COLO668 (cell line): Measurements from ENCODE around the gene KCNH2.

Experiments used
- DNase-seq: peaks from one replicate; lab custom pipeline; 2025; ENCODE audit not compliant: unreplicated experiment; lab: John Stamatoyannopoulos, UW

Gene KCNH2

DNA sequence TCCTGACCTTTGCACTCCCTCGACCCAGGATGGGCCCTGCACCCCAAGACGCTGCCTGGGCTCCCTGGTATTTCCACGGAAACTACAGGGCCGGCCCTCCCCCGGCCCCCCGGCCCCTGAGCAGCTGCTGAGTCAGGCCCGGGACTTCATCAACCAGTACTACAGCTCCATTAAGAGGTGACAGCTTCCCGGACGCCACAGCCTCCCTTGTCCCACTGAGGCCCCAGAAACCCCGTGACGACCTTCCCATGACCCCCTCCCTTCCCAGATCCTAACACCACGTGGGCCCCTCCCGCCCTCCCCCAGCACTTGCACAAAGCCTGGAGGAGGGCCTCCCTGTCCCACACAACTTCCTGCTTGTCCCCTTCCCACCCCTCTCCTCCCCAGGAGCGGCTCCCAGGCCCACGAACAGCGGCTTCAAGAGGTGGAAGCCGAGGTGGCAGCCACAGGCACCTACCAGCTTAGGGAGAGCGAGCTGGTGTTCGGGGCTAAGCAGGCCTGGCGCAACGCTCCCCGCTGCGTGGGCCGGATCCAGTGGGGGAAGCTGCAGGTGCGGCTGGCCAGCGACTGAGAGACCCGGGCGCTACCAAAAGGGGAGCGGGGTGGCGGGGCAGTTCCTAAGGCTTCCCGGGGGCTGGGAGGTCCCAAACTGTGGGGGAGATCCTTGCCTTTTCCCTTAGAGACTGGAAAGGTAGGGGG is 18.4 kb upstream of the KCNH2 start:
- DNase-seq = no peak

DNA sequence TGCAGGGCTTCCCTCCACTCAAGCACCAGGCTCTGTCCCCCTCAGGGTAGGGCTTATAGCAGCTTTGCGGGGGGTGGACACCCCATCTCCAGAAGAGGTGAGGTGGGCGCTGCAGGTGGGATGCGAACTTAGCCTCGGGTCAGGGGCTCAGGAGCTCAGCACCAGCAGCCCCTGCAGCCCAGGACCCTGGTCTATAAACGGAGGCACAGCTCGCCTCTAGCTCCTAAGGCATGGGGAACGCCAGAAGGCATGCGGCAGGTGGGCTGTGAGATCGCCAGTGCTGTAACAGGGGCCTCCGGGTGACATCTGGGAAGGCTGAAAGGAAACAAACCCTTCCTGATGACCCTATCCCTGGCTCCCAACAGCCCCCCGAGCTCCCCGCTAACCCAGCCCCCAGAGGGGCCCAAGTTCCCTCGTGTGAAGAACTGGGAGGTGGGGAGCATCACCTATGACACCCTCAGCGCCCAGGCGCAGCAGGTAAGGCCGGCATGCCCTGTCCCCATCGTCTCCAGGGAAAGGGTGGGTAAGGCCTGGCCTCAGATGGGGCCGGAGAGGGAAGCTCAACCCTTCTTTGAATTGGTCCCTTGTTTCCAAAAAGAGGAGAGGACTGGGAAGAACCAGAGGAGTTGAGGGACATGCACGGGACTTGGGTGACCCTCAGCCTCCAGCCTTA is 16.9 kb upstream of the KCNH2 start:
- no peak for DNase-seq

DNA sequence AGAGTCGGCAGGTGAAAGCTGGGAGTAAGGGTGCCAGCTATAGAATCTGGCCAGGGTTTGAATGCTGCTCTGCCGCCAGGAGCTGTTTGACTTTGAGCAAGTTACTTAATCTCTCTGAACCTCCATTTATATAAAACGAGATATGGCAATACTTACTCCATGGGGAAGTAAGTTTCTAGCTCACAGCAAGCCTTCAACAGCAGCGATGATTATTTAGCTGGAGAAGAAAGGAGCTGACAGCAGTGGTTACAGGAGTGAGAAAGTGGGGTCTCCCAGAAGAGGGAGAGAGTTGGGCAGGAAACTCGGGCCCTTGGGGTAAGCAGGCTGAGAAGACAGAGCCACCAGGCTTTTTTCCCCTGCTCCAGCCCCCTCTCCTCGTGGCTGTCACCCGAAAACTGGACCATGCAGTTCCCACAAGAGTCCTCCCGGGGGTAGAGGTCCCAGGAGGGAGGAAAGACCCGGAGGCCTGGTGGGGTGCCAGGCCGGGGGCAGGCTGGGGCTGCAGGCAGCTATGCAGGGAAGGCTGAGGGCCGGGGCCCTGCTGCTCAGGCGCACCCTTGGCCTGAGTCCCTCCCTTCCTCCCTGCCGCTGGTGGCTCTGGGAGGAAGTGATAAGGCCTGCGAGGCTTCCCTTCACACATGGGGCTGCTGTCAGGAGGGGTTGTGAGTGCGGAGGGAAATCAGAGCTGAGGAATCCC is 16.2 kb upstream of the KCNH2 start:
- DNase-seq = no peak

DNA sequence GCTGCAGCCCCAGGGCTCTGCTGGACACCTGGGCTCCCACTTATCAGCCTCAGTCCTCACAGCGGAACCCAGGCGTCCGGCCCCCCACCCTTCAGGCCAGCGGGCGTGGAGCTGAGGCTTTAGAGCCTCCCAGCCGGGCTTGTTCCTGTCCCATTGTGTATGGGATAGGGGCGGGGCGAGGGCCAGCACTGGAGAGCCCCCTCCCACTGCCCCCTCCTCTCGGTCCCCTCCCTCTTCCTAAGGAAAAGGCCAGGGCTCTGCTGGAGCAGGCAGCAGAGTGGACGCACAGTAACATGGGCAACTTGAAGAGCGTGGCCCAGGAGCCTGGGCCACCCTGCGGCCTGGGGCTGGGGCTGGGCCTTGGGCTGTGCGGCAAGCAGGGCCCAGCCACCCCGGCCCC is 15.4 kb upstream of the KCNH2 start:
- DNase-seq = no peak

DNA sequence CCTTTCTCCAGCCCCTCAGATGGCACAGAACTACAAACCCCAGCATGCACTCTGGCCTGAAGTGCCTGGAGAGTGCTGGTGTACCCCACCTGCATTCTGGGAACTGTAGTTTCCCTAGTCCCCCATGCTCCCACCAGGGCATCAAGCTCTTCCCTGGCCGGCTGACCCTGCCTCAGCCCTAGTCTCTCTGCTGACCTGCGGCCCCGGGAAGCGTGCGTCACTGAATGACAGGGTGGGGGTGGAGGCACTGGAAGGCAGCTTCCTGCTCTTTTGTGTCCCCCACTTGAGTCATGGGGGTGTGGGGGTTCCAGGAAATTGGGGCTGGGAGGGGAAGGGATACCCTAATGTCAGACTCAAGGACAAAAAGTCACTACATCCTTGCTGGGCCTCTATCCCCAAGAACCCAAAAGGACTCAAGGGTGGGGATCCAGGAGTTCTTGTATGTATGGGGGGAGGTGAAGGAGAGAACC is 14.7 kb upstream of the KCNH2 start:
- peak; percentile 35 for DNase-seq

DNA sequence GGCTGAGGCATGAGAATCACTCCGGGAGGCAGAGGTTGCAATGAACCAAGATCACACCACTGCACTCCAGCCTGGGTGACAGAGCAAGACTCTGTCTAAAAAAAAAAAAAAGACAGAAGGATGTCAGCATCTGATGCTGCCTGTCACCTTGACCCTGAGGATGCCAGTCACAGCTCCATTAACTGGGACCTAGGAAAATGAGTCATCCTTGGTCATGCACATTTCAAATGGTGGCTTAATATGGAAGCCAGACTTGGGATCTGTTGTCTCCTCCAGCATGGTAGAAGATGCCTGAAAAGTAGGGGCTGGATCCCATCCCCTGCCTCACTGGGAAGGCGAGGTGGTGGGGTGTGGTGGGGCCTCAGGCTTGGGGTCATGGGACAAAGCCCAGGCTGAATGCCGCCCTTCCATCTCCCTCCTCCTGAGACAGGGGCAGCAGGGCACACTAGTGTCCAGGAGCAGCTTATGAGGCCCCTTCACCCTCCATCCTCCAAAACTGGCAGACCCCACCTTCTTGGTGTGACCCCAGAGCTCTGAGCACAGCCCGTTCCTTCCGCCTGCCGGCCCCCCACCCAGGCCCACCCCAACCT is 14.0 kb upstream of the KCNH2 start:
- no peak for DNase-seq

DNA sequence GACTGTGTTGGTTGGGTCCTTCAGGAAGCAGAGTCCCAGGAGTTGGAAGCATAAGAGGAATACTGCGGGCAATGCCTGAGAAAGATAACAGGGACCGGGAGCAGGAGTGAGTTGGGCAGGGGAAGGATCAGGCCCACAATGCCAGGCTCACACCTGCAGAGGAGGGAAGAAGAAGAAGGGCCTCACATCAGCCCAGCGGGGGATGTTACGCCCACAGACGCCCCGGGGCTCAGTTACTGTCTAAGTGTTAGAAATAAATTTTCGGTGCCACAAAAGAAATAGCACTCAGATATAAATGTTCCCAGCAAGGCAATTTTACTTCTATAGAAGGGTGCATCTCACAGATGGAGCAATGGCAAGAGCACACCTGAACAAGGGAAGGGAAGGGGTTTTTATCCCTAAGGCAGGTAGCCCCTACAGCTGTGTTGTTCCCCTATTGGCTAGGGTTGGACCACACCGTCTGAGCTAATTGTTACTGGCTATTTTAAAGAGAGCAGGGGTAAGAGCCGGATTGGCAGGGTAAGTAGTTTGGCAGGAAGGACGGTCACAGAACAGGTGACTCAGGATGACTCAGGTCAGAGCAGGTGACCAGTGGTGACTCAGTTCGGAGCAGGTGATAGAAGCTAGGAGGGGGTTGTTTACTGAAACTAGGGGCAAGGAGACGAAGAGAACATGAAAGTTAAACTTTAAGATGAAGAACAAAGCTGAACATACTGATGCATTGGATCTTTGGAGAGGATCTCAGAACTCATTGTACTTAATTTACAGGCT is 12.5 kb upstream of the KCNH2 start, which contains the start of gene NOS3:
NOS3 (plus strand) TSS at position 602 of the 771 bp plus-strand sequence. CDS start 2,787 bp downstream, outside the sequence.
- peak; percentile 36 for DNase-seq

DNA sequence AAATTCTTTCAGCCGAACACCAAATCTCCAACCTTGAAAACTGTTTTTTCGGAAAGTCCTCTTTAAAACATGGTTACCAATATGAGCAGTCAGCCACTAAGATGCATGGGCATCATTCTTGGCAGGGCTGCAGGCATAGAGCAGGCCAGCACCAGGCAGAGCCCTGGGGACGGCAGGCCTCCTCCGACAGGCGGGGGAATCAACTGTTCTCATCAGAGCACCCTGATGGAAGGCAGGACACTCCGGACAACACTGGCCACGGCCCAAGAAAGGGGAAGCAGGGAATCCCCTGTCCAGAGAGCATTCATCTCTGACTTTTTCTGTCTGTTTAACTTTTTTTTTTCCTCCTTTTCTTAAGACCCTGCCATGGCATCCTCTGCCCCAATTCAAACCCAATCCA is 11.3 kb upstream of the KCNH2 start:
- DNase-seq = no peak

DNA sequence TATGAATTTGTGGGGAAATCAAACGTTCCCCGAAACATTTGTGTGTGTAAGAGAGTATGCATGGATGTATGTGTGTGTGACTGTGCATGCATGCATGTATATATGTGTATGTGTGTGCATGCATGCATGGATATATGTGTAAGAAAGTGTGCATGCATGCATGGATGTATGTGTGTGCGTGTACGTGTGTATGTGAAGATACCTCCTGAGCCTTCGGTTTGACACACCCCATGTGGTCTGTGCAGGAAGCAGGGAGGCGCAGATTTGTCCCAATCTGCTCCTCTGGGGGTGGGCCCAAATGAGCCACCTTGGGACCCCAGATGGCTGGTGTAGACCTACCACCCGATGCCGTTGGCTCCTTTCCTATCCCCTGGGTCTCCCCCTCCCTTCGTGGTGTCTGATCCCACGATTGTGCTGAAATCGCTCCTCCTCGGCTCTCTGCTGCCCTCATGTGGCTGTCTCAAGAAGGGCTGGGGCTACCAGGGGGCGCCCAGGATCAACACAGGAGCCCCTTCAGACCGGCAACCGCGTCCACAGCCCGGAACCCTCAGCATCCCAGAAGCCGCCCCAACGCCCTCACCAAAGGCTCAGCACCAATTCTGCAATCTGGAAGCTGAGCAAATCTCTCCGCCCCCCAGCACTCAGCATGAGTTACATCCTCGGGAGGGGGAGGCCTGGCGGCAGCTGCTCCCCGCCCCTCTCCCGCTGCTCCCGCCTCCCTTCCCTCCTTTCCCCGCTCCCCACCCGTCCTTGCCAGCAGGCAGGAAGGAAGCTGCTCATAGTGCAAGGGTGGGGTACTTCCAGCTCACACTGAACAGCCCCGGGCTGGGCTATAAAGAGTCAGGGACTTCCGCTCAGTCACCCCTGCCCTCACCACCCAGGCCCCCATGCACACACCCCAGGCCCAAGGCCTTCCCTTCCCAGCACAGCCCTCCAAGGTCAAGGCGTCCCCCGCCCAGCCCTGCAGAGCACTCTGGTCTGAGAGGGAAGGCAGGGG is 10.4 kb upstream of the KCNH2 start:
- DNase-seq = peak; percentile 49

DNA sequence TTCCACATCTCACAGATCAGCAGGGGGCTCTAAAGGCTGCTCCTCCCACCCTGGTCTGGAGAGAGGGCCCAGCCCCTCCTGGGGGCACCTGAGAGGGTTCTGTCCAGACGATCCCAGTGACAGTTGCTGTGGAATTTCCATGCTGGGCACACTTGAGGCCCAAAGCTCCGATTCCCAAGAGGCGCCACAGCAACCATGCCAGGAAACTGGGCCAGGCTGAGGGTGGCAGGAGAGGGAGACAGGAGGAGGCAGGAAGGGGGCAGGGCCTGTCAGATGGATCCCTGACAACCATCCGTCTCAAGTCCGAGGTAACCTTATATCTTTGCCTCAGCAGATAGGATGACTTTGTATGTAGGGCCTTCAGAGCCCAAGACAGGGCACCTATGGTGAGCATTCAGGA is 8.4 kb upstream of the KCNH2 start:
- no peak for DNase-seq

DNA sequence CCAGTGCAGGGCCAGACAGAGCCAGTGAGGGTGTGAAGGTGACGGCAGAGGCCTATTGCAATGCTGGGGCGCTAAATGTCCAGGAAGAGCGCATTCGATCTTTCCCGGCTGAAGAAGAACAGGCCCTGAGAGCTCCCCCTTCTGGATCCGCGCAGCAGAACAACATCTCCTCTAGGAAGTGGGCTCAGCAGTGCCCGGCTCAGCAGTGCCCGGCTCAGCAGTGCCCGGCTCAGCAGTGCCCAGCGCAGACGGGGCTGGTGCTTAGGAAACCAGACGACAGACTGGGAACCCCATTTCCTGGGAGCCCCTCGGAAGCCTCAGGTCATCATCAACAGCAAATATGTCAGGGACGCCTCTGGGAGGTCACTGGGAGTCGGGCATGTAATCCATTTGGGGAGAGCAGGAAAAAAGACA is 8.0 kb upstream of the KCNH2 start:
- DNase-seq = peak; percentile 79

DNA sequence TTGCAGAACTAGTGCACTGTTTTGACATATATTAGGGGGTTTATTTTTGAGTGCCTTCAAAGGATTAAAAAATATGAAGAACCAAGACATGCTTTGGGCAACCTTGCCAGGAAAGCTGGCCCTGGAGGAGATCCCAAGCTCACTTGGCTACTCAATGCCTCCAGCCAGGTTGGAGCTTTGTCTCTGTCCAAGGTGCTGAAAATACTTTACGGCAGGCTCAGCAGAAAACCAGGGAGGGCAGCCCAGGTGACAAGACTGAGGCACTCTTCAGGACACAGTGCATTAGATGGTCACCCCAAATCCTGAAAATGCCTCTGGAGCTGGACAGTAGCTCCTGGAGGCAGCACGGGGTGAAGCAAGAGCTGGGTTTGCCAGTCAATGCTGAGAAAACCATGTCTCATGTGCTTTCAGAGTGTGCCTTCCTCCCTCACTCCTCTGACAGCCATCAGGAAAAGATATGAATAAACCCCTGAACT is 5.8 kb upstream of the KCNH2 start:
- DNase-seq = no peak

DNA sequence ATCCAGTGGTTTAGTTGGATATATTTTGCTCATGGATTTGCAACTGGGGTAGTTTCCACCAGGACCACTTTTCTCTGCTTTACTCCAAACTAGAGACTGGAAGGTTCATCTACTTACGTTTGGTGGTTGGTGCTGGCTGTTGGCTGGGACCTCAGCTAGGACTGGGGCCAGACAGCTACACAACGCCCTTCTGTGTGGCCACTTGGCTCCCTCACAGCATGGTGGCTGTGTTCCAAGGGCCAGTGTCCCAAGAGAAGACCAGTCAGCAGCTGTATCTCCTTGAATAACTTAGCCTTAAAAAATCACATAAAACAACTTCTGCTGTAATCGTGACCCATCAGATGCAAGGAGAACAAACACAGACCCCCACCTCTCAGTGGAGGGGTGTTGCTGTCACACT is 4.2 kb upstream of the KCNH2 start:
- DNase-seq = no peak

DNA sequence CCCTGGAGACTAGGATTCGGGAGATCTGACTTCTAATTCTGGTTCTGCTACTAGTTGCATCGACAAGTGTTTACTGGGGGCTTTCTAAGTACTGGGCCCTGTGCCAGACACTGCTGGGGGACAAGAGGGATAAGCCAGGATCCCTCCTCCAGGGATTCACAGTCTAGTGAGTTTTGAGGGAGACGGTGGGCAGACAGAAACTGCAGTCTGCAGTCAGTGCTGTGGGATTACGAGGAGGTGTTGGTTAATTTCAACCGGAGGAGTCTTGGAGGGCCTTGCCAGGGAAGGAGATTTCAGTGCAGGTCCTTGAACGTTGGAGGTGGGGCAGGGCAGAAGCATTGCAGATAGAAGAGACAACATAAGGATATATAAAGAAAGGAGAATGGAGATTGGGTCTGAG is 3.5 kb upstream of the KCNH2 start:
- no peak for DNase-seq

DNA sequence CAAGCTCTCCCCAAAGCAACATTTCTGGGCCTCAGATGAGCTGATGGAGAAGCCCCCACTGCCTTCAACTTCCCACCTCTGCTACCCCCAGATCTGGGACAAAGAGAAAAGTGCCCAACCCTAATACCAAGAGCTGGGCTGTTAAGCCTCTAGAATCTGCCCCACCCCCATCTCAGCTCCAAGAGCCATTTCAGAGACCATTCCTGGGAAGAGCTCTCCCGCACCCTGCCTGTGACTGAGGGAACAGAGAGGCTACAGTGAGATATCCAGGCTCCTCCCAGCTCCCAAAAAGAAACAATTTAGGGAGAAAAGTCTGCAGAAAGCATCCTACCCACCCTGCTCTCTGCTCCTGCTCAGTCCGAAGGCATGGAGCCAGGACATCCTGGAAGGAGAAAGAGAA is 2.5 kb upstream of the KCNH2 start:
- peak; percentile 10 for DNase-seq

DNA sequence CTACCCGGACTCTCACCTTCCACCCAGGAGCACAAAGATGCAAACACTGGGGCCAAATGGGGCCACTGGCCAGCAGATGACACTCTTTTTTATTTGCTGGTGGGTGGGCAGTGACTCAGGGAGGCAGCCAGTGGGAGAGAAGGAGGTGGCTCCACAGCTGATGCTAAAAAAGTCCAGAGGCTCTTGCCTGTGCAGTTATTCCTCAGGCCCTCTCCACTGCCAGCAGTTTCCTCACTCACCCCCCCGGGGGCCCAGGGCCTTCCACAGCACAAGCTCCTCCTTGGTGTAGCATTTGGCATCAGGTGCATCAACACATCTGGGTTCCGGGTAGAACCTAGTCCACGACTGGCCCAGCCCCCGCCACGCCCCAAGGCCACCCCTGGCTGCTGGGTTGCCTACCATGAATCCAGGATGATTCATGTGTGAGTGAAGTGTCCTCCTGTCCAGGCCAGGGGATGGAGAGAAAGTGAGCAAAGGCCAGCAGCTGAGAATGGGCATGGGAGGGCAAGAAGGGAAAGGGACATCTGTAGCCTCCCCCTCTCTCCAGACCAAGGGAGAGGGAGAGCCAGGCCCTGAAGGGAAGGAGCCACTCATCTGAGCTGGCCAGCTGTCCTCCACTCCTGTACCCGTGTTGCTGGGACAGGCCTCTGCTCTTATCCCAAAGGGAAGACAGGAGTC is 1.7 kb upstream of the KCNH2 start:
- peak; percentile 37 for DNase-seq

DNA sequence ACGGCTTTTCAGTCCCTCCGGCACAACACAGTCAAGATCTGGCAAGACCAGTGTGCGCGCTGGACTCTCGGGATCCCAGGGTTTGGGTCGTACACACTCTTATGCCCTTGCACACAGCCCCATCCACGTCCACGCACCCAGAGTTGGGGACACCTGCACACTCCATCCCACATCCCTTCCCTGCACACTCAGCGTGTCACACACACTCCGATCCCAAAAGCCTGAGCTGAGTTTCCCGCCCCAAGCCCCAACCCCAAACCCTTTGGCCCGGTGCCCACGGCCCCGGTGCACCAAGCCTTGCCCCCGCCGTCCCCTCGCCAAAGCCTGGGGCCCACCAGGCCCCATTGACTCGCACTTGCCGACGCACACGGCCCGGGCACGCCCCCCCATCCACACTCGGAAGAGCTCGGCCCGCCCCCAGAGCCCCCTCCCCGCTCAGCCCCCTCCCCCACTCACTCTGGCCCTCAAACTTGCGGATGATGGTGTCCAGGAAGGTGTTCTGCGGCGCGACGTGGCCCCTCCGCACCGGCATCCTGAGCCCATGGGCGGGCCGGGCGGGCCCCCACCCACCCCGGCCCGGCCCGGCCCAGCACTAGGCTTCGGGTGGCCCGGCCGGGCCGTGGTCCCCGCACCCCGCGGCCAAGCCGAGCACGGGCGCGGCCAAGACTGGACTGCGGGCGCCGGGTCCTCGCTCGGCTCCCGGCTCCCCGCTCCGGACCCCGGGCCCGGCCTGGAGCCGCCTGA is 567 bp downstream of the KCNH2 start:
- DNase-seq = peak; percentile 49
